Tibial artery (tissue), 4 donors: ENCODE measurements around the gene RTL5.

Experiments used
- DNase-seq, 2 donors: peaks; one replicate each; pipeline ENCODE4 v3.0.0-alpha.2; 2019
- H3K27ac ChIP-seq, 2 donors: fragments of 200-600 bp; sonication (generic) in 1 of 2; 1 replicate in 1 of 2; 2 replicates in 1 of 2; pipeline ENCODE4 v1.5.1; 2018 to 2019; ENCODE audit warnings: mild to moderate bottlenecking in 1 of 2
- H3K27me3 ChIP-seq, 2 donors: fragments of 200-600 bp; sonication (generic) in 1 of 2; one replicate each; pipeline versions ENCODE4 v1.5.1 to v1.6.0; 2016 to 2019
- H3K36me3 ChIP-seq, 3 donors: fragments of 200-600 bp; sonication (generic) in 2 of 3; one replicate each; pipeline ENCODE4 v1.5.1; 2016 to 2019; ENCODE audit warnings: mild to moderate bottlenecking in 2 of 3
- H3K4me1 ChIP-seq, 4 donors: fragments of 200-600 bp; sonication (generic) in 2 of 4; 1 replicate in 3 of 4; 2 replicates in 1 of 4; pipeline ENCODE4 v1.5.1; 2016 to 2019
- H3K4me3 ChIP-seq, 2 donors: fragments of 200-600 bp; sonication (generic) in 1 of 2; 1 replicate in 1 of 2; 2 replicates in 1 of 2; pipeline ENCODE4 v1.5.1; 2018 to 2019; ENCODE audit warnings: mild to moderate bottlenecking in 2 of 2
- H3K9me3 ChIP-seq, 3 donors: fragments of 200-600 bp; sonication (generic) in 1 of 3; one replicate each; pipeline ENCODE4 v1.5.1; 2016 to 2019
- CTCF ChIP-seq, 2 experiments: fragments of 200-600 bp in 1 of 2; fragments of 450-650 bp in 1 of 2; IDR thresholded peaks; one replicate each; pipeline ENCODE4 v1.5.1; 2017 to 2019; ENCODE audit warnings: antibody characterized with exemption in 2 of 2, mild to moderate bottlenecking in 1 of 2, moderate library complexity in 1 of 2
- intact Hi-C: fragments of 100-400 bp; cut with DNase I; formaldehyde crosslinking; loops from one replicate; pipeline ENCODE4 v1.15.0; 2023; ENCODE audit warnings: low total_unique reads

Gene RTL5

DNA sequence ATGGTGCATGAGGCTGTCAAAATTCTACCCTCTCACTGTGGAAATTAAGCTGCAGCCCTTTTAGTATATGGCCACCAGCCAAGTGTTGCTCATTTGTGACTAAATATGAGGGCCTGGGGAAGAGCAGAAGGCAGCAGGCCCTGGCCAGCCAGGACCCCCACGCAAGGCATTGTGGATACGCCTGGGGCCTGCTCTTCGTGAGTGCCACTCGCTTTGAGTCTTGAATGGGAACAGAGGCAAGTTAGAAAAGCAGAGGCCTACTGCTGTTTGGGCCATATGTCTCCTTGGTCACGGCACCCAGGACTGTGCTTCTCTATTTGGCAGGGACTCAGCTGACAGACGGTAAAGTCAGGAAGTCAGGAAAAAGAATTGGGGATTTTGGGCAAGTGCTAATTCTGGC lies 10.9 kb downstream of the RTL5 start:
- no peak for TF ChIP-seq CTCF (IDR thresholded peaks at IDR 0.05)
- Histone ChIP-seq H3K4me1 (peaks cover 0 to 54% (median 35%) of the 10 kb centered on the region in 4 donors), H3K27me3 (no peaks in the 10 kb centered on the region), H3K4me3 (no peak overlapping the region), H3K9me3 (no peaks in the 10 kb centered on the region), H3K27ac (peak overlapping the region; percentile 70 to 85), H3K36me3 (no peaks in the 10 kb centered on the region)
- intact Hi-C loops, result no loop called here
- no peak for DNase-seq

DNA sequence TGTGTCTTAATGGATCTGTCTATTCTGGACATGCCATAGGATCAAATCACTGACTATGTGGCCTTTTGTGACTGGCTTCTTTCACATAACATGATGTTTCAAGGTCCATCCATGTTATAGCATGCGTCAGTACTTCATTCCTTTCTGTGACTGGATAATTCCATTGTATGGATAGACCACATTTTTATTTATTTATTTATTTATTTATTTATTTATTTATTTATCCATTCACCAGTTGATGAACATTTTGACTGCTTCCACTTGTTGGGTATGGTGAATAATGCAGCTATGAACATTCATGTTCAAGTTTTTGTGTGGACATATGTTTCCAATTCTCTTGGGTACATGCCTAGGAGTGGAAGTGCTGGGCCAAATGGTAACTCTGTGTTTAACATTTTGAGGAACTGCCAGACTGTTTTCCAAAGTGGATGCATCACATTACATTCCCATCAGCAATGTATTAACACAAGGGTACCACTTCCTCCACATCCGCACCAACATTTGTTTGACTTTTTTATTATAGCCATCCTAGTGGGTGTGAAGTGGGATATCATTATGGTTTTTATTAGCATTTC lies 14.0 kb downstream of the RTL5 start:
- Histone ChIP-seq H3K4me1 (peaks cover 0 to 23% (median 8%) of the 10 kb centered on the region in 4 donors), H3K27ac (no peak overlapping the region), H3K9me3 (no peaks in the 10 kb centered on the region), H3K27me3 (no peaks in the 10 kb centered on the region), H3K36me3 (no peaks in the 10 kb centered on the region), H3K4me3 (no peak overlapping the region)
- intact Hi-C loops, result no loop called here
- no peak for TF ChIP-seq CTCF (IDR thresholded peaks at IDR 0.05)
- DNase-seq, result no peak

DNA sequence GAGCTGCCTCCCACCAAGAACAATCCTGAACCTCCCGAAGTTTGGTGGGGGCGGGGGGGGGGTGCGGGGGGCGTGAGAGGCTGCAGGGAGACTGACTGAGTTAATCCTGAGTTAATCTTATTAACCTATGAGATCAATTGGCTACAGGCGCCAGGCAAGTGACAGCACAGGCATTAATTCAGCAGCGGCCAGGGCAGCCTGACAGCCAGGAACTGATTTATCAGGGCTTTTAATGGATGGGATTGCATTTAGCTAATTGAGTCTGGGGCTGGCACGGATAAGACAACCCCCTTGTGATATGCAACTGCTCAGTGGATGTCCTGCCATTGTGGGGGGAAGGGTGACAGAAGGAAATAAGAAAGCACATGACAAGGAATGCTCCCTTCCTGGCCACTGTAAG lies 16.3 kb downstream of the RTL5 start:
- no peaks in the 10 kb centered on the region for H3K4me1 ChIP-seq
- no peaks in the 10 kb centered on the region for H3K36me3 ChIP-seq
- H3K27ac ChIP-seq, result no peak overlapping the region
- no peak for TF ChIP-seq CTCF (IDR thresholded peaks at IDR 0.05)
- no peak overlapping the region for H3K4me3 ChIP-seq
- DNase-seq, result no peak
- no peaks in the 10 kb centered on the region for H3K27me3 ChIP-seq
- no peaks in the 10 kb centered on the region for H3K9me3 ChIP-seq
- intact Hi-C loops, result no loop called here

GRCh38 chrX:72114807-72115206 lies 16.9 kb downstream of the RTL5 start:
- Histone ChIP-seq H3K36me3 (no peaks in the 10 kb centered on the region), H3K4me1 (no peaks in the 10 kb centered on the region), H3K4me3 (no peak overlapping the region), H3K9me3 (no peaks in the 10 kb centered on the region), H3K27me3 (no peaks in the 10 kb centered on the region), H3K27ac (no peak overlapping the region)
- intact Hi-C loops, result no loop called here
- no peak for TF ChIP-seq CTCF (IDR thresholded peaks at IDR 0.05)
- DNase-seq, result no peak

- Histone ChIP-seq H3K9me3 (no peaks in the 10 kb centered on the region), H3K27ac (no peak overlapping the region), H3K27me3 (no peaks in the 10 kb centered on the region), H3K4me3 (no peak overlapping the region), H3K4me1 (no peaks in the 10 kb centered on the region), H3K36me3 (no peaks in the 10 kb centered on the region)
- DNase-seq, result no peak
- intact Hi-C loops, result no loop called here
- no peak for TF ChIP-seq CTCF (IDR thresholded peaks at IDR 0.05)
These were observed 17.4 kb downstream of the RTL5 start for GRCh38 chrX:72114306-72114705.

DNA sequence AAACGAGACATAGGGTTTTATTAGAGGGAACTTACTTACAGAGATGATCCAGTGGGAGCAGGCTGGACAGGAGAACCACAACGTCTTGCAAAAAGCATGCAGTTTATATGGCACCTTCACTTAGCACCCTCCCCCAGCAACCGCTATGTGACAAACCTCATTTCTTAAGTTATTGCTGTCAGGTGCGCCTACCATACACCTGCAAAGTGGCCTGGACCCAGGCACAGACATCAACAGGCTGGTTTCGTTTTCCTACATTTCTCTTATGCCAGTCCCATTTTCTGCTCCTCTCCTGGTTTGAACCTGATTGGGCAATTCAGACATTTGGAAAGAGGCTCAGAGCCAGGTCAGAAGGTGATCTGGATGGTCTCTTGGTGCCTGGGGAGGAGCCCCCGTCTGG lies 18.3 kb downstream of the RTL5 start:
- no peaks in the 10 kb centered on the region for H3K36me3 ChIP-seq
- H3K4me1 ChIP-seq, result no peaks in the 10 kb centered on the region
- intact Hi-C loops, result no loop called here
- H3K27ac ChIP-seq, result no peak overlapping the region
- no peaks in the 10 kb centered on the region for H3K27me3 ChIP-seq
- no peak for TF ChIP-seq CTCF (IDR thresholded peaks at IDR 0.05)
- no peak overlapping the region for H3K4me3 ChIP-seq
- H3K9me3 ChIP-seq, result no peaks in the 10 kb centered on the region
- no peak for DNase-seq
